Loucy (cell line): ENCODE measurements around the gene SLC25A10.

ENCODE experiments used
- H2AFZ ChIP-seq: fragments of 200-600 bp; sonication (generic); 2 replicates; pipeline ENCODE4 v1.6.0; 2016; ENCODE audit warnings: antibody characterized with exemption, mild to moderate bottlenecking, low read length, moderate library complexity
- H3F3A ChIP-seq: fragments of 200-600 bp; 2 replicates; pipeline ENCODE4 v1.6.0; 2016; ENCODE audit warnings: antibody characterized with exemption, low read depth, mild to moderate bottlenecking
- H3K27me3 ChIP-seq: fragments of 200-600 bp; sonication (generic); 2 replicates; pipeline ENCODE4 v1.6.1; 2014; ENCODE audit warnings: low read length, mild to moderate bottlenecking; ENCODE audit not compliant: insufficient read depth, poor library complexity, severe bottlenecking
- H3K36me3 ChIP-seq: fragments of 200-600 bp; sonication (generic); 2 replicates; pipeline ENCODE4 v1.6.1; 2016; ENCODE audit warnings: low read length; ENCODE audit not compliant: insufficient read depth
- H3K4me1 ChIP-seq: fragments of 200-600 bp; sonication (generic); 2 replicates; pipeline ENCODE4 v1.5.1; 2014; ENCODE audit warnings: low read length, mild to moderate bottlenecking; ENCODE audit not compliant: insufficient read depth, poor library complexity, severe bottlenecking
- H3K4me2 ChIP-seq: fragments of 200-600 bp; sonication (generic); 2 replicates; pipeline ENCODE4 v1.6.0; 2014; ENCODE audit warnings: antibody characterized with exemption, low read length, low read depth, mild to moderate bottlenecking; ENCODE audit not compliant: poor library complexity, severe bottlenecking
- H3K4me3 ChIP-seq: fragments of 200-600 bp; sonication (generic); 2 replicates; pipeline ENCODE4 v1.5.1; 2014; ENCODE audit warnings: low read length, mild to moderate bottlenecking, mixed read lengths; ENCODE audit not compliant: poor library complexity, severe bottlenecking
- H3K79me2 ChIP-seq: fragments of 200-600 bp; sonication (generic); 2 replicates; pipeline ENCODE4 v1.6.1; 2014; ENCODE audit warnings: low read length; ENCODE audit not compliant: insufficient read depth
- H3K9ac ChIP-seq: fragments of 200-600 bp; sonication (generic); 2 replicates; pipeline ENCODE4 v1.6.0; 2014; ENCODE audit warnings: mild to moderate bottlenecking, low read depth, low read length, moderate library complexity; ENCODE audit not compliant: poor library complexity, severe bottlenecking
- H3K9me2 ChIP-seq: fragments of 200-600 bp; sonication (generic); replicated peaks from 2 replicates; pipeline ENCODE4 v1.6.1; 2016; ENCODE audit warnings: low read depth, low read length, mixed read lengths
- H3K9me3 ChIP-seq: fragments of 200-600 bp; sonication (generic); 2 replicates; pipeline ENCODE4 v1.6.1; 2014; ENCODE audit warnings: mild to moderate bottlenecking, antibody characterized with exemption, low read length, low read depth; ENCODE audit not compliant: insufficient read depth
- H4K20me1 ChIP-seq: fragments of 200-600 bp; sonication (generic); 2 replicates; pipeline ENCODE4 v1.6.0; 2014; ENCODE audit warnings: antibody characterized with exemption, low read length, mild to moderate bottlenecking; ENCODE audit not compliant: insufficient read depth, poor library complexity, severe bottlenecking
- CTCF ChIP-seq: fragments of 200-600 bp; sonication (generic); conservative IDR thresholded peaks from 2 replicates; pipeline ENCODE4 v1.5.1; 2014; ENCODE audit warnings: mild to moderate bottlenecking, antibody characterized with exemption, low read length
- EZH2phosphoT487 ChIP-seq: fragments of 200-600 bp; IDR thresholded peaks from 2 replicates; pipeline ENCODE4 v1.6.1; 2018; ENCODE audit warnings: antibody characterized with exemption, mild to moderate bottlenecking, moderate library complexity, borderline replicate concordance

SLC25A10 gene

GRCh38 chr17:81706232-81706611, 5.9 kb upstream of the SLC25A10 start:
- no peak for TF ChIP-seq CTCF
- no peak for TF ChIP-seq EZH2phosphoT487
- no peak overlapping the region for H3K9ac ChIP-seq
- no peak overlapping the region for H2AFZ ChIP-seq
- H3F3A ChIP-seq: no peaks in the 10 kb centered on the region
- H4K20me1 ChIP-seq: peaks cover 29% of the 10 kb centered on the region
- H3K9me2 ChIP-seq: no peaks in the 10 kb centered on the region
- no peak overlapping the region for H3K4me3 ChIP-seq
- H3K4me2 ChIP-seq: no peak overlapping the region
- no peaks in the 10 kb centered on the region for H3K9me3 ChIP-seq
- peaks cover 20% of the 10 kb centered on the region; the same call in 1 of the 2 replicates for H3K36me3 ChIP-seq
- H3K27me3 ChIP-seq: no peaks in the 10 kb centered on the region
- H3K4me1 ChIP-seq: peaks cover 14% of the 10 kb centered on the region
- peaks cover 59% of the 10 kb centered on the region for H3K79me2 ChIP-seq

GRCh38 chr17:81706757-81707624, 5.1 kb upstream of the SLC25A10 start:
- Histone ChIP-seq H3K4me1 (peaks cover 11% of the 10 kb centered on the region), H3K4me2 (no peak overlapping the region), H3K36me3 (peaks cover 16% of the 10 kb centered on the region; the same call in 1 of the 2 replicates), H3K79me2 (peaks cover 51% of the 10 kb centered on the region), H3K9ac (no peak overlapping the region), H3K27me3 (no peaks in the 10 kb centered on the region), H3K9me2 (no peaks in the 10 kb centered on the region), H2AFZ (no peak overlapping the region), H3K9me3 (no peaks in the 10 kb centered on the region), H4K20me1 (peaks cover 22% of the 10 kb centered on the region), H3F3A (no peaks in the 10 kb centered on the region), H3K4me3 (no peak overlapping the region)
- TF ChIP-seq CTCF (no peak), EZH2phosphoT487 (no peak)

- H4K20me1 ChIP-seq: peaks cover 17% of the 10 kb centered on the region
- peaks cover 15% of the 10 kb centered on the region for H3K4me1 ChIP-seq
- no peak overlapping the region for H3K4me3 ChIP-seq
- H3K9ac ChIP-seq: no peak overlapping the region
- H3K4me2 ChIP-seq: no peak overlapping the region
- no peaks in the 10 kb centered on the region for H3F3A ChIP-seq
- H3K9me2 ChIP-seq: no peaks in the 10 kb centered on the region
- peaks cover 16% of the 10 kb centered on the region; the same call in 1 of the 2 replicates for H3K36me3 ChIP-seq
- no peak overlapping the region for H2AFZ ChIP-seq
- TF ChIP-seq EZH2phosphoT487 (no peak), CTCF (no peak)
- no peaks in the 10 kb centered on the region for H3K9me3 ChIP-seq
- no peaks in the 10 kb centered on the region for H3K27me3 ChIP-seq
- peaks cover 49% of the 10 kb centered on the region for H3K79me2 ChIP-seq
Measured at GRCh38 chr17:81707725-81708646, 4.1 kb upstream of the SLC25A10 start.
